Measurements from ENCODE around the gene NMNAT3. TPM values are rescaled to one million over a fixed set of nuclear protein-coding genes. Genes with fewer than 3 reads are reported as not detected.

The NMNAT3 gene
- total and polyA plus RNA-seq, 12 donors: 4.2 to 12.4 (median 7.7) TPM

GRCh38 chr3:139633511-139633910 is 44.3 kb downstream of the NMNAT3 start:
- Histone ChIP-seq H3K9me3 (replicated peaks in 1 of 3) (no peaks in the 10 kb centered on the region), H3K4me3 (no peak overlapping the region), H3K27ac (no peak overlapping the region), H3K4me1 (replicated peaks in 1 of 2) (no peaks in the 10 kb centered on the region), H3K27me3 (no peaks in the 10 kb centered on the region), H3K36me3 (replicated peaks in 1 of 2) (no peaks in the 10 kb centered on the region)
- no peak for DNase-seq
- WGBS, 4 donors: 84 to 97% (median 89%) methylated on average over 6 of the region's 6 CpGs
- intact Hi-C loops (cut with DNase I): no loop called here
- no peak for TF ChIP-seq POLR2A (IDR thresholded peaks at IDR 0.05)
- no peak for TF ChIP-seq CTCF (IDR thresholded peaks at IDR 0.05)

- H3K36me3 ChIP-seq (replicated peaks in 1 of 2): no peaks in the 10 kb centered on the region
- WGBS, 4 donors: 84 to 89% (median 87%) methylated on average over 4 of the region's 4 CpGs
- H3K9me3 ChIP-seq (replicated peaks in 1 of 3): no peaks in the 10 kb centered on the region
- TF ChIP-seq CTCF (IDR thresholded peaks at IDR 0.05): no peak
- TF ChIP-seq POLR2A (IDR thresholded peaks at IDR 0.05): no peak
- H3K4me3 ChIP-seq: no peak overlapping the region
- H3K4me1 ChIP-seq (replicated peaks in 1 of 2): no peaks in the 10 kb centered on the region
- intact Hi-C loops (cut with DNase I): no loop called here
- no peaks in the 10 kb centered on the region for H3K27me3 ChIP-seq
- H3K27ac ChIP-seq: no peak overlapping the region
- no peak for DNase-seq
Observed at GRCh38 chr3:139630542-139630941, 47.2 kb downstream of the NMNAT3 start.

- peak in 1 of 7 donors; percentile 18 for DNase-seq
- Histone ChIP-seq H3K36me3 (replicated peaks in 1 of 2) (no peaks in the 10 kb centered on the region), H3K9me3 (replicated peaks in 1 of 3) (no peaks in the 10 kb centered on the region), H3K27ac (no peak overlapping the region), H3K27me3 (no peaks in the 10 kb centered on the region), H3K4me3 (no peak overlapping the region), H3K4me1 (replicated peaks in 1 of 2) (no peaks in the 10 kb centered on the region)
- TF ChIP-seq POLR2A (IDR thresholded peaks at IDR 0.05) (no peak), CTCF (IDR thresholded peaks at IDR 0.05) (peak in 1 of 6 experiments; percentile 17)
- intact Hi-C loops (cut with DNase I): no loop called here
- 74 to 83% (median 75%) methylated on average over 3 of the region's 3 CpGs for WGBS, 4 donors
Observed at GRCh38 chr3:139629033-139629432, 48.7 kb downstream of the NMNAT3 start.

GRCh38 chr3:139627759-139628158 is 50.0 kb downstream of the NMNAT3 start:
- no peak for TF ChIP-seq POLR2A (IDR thresholded peaks at IDR 0.05)
- no peak for TF ChIP-seq CTCF (IDR thresholded peaks at IDR 0.05)

More at GRCh38 chr3:139627759-139628158, 50.0 kb downstream of the NMNAT3 start:
- no peaks in the 10 kb centered on the region for H3K4me1 ChIP-seq (replicated peaks in 1 of 2)
- H3K9me3 ChIP-seq (replicated peaks in 1 of 3): no peaks in the 10 kb centered on the region
- no peak overlapping the region for H3K4me3 ChIP-seq
- 57 to 81% (median 69%) methylated on average over 5 of the region's 5 CpGs for WGBS, 4 donors
- no peak overlapping the region for H3K27ac ChIP-seq
- DNase-seq: no peak
- intact Hi-C loops (cut with DNase I): no loop called here
- H3K36me3 ChIP-seq (replicated peaks in 1 of 2): no peaks in the 10 kb centered on the region
- H3K27me3 ChIP-seq: no peaks in the 10 kb centered on the region

Measured in adrenal gland (tissue), 12 donors.